SJSA1 (cell line): ENCODE results near the gene CIBAR2. TPM values are rescaled to one million over a fixed set of nuclear protein-coding genes. Genes with fewer than 3 reads are reported as not detected.

Experiments
- DNase-seq, 2 experiments: peaks; one replicate each; pipeline ENCODE4 v3.0.0-alpha.2; 2015 to 2020; ENCODE audit warnings: low spot score in 2 of 2, low read depth in 1 of 2
- H3K27ac ChIP-seq: fragments of 250-450 bp; sonication (Bioruptor Pico); 2 replicates; pipeline ENCODE4 v1.5.1; 2020; ENCODE audit warnings: mild to moderate bottlenecking, moderate library complexity
- H3K27me3 ChIP-seq: fragments of 250-450 bp; sonication (Bioruptor Pico); replicated peaks from 2 replicates; pipeline ENCODE4 v1.5.1; 2020; ENCODE audit warnings: mild to moderate bottlenecking, moderate library complexity
- H3K36me3 ChIP-seq: fragments of 250-450 bp; sonication (Bioruptor Pico); 2 replicates; pipeline ENCODE4 v1.5.1; 2020; ENCODE audit warnings: mild to moderate bottlenecking
- H3K4me1 ChIP-seq: fragments of 250-450 bp; sonication (Bioruptor Pico); replicated peaks from 2 replicates; pipeline ENCODE4 v1.6.1; 2021; ENCODE audit warnings: mild to moderate bottlenecking
- H3K4me3 ChIP-seq: fragments of 250-450 bp; sonication (Bioruptor Pico); 2 replicates; pipeline ENCODE4 v1.5.1; 2020; ENCODE audit warnings: mild to moderate bottlenecking
- H3K9me3 ChIP-seq: fragments of 250-450 bp; sonication (Bioruptor Pico); replicated peaks from 2 replicates; pipeline ENCODE4 v1.5.1; 2020; ENCODE audit warnings: mild to moderate bottlenecking
- total RNA-seq: library from RNA; depleted of rRNA; stranded (reverse); fragments of >200 nt; shearing (Covaris generic); gene quantifications from 2 replicates; pipeline ENCODE4 v1.2.3, GENCODE V29; 2014; rRNA removed

The CIBAR2 gene
- 0.05 TPM in 1 of 2 replicates, not detected in the other for total RNA-seq

- H3K9me3 ChIP-seq: no peaks in the 10 kb centered on the region
- H3K27ac ChIP-seq: no peak within 1 kb of the TSS
- no peak within 1 kb of the TSS for H3K4me3 ChIP-seq
- no peaks in the 10 kb centered on the region for H3K27me3 ChIP-seq
- peaks cover 4% of the 10 kb centered on the region for H3K4me1 ChIP-seq
- no peaks in the 10 kb centered on the region for H3K36me3 ChIP-seq
- DNase-seq: no peak
Measured at GRCh38 chr16:85112364-85112763, at the start of gene CIBAR2. Gene CIBAR2, minus strand, starts transcription at chr16:85112472. Its CDS starts 120 bp downstream, at chr16:85112352.

- H3K27ac ChIP-seq: no peak overlapping the region
- no peak for DNase-seq
- no peaks in the 10 kb centered on the region for H3K36me3 ChIP-seq
- H3K27me3 ChIP-seq: no peaks in the 10 kb centered on the region
- no peaks in the 10 kb centered on the region for H3K9me3 ChIP-seq
- no peak overlapping the region for H3K4me3 ChIP-seq
- H3K4me1 ChIP-seq: peaks cover 27% of the 10 kb centered on the region
Measured at GRCh38 chr16:85159179-85159980, 47.1 kb upstream of the CIBAR2 start.

GRCh38 chr16:85158743-85159178, 46.5 kb upstream of the CIBAR2 start:
- Histone ChIP-seq H3K4me1 (peaks cover 21% of the 10 kb centered on the region), H3K27ac (no peak overlapping the region)
- no peak for DNase-seq

GRCh38 chr16:85157813-85158742, 45.8 kb upstream of the CIBAR2 start:
- H3K4me3 ChIP-seq: no peak overlapping the region
- no peak for DNase-seq
- no peak overlapping the region for H3K27ac ChIP-seq

More at GRCh38 chr16:85158743-85159178, 46.5 kb upstream of the CIBAR2 start:
- Histone ChIP-seq H3K36me3 (no peaks in the 10 kb centered on the region), H3K9me3 (no peaks in the 10 kb centered on the region), H3K4me3 (no peak overlapping the region), H3K27me3 (no peaks in the 10 kb centered on the region)

GRCh38 chr16:85157372-85157771, 45.1 kb upstream of the CIBAR2 start:
- H3K9me3 ChIP-seq: no peaks in the 10 kb centered on the region
- no peak overlapping the region for H3K27ac ChIP-seq
- H3K4me1 ChIP-seq: peaks cover 11% of the 10 kb centered on the region
- no peak for DNase-seq
- no peaks in the 10 kb centered on the region for H3K27me3 ChIP-seq
- H3K4me3 ChIP-seq: no peak overlapping the region
- H3K36me3 ChIP-seq: no peaks in the 10 kb centered on the region

More at GRCh38 chr16:85157813-85158742, 45.8 kb upstream of the CIBAR2 start:
- H3K36me3 ChIP-seq: no peaks in the 10 kb centered on the region
- peaks cover 16% of the 10 kb centered on the region for H3K4me1 ChIP-seq
- no peaks in the 10 kb centered on the region for H3K27me3 ChIP-seq
- H3K9me3 ChIP-seq: no peaks in the 10 kb centered on the region

GRCh38 chr16:85156869-85157268, 44.6 kb upstream of the CIBAR2 start:
- DNase-seq: no peak
- no peak overlapping the region for H3K27ac ChIP-seq
- H3K36me3 ChIP-seq: no peaks in the 10 kb centered on the region
- H3K4me3 ChIP-seq: no peak overlapping the region
- no peaks in the 10 kb centered on the region for H3K27me3 ChIP-seq
- H3K9me3 ChIP-seq: no peaks in the 10 kb centered on the region
- H3K4me1 ChIP-seq: peaks cover 12% of the 10 kb centered on the region

GRCh38 chr16:85156440-85156839, 44.2 kb upstream of the CIBAR2 start:
- no peaks in the 10 kb centered on the region for H3K9me3 ChIP-seq
- DNase-seq: no peak
- H3K27ac ChIP-seq: no peak overlapping the region
- H3K27me3 ChIP-seq: no peaks in the 10 kb centered on the region
- peaks cover 16% of the 10 kb centered on the region for H3K4me1 ChIP-seq
- H3K36me3 ChIP-seq: no peaks in the 10 kb centered on the region
- no peak overlapping the region for H3K4me3 ChIP-seq

- no peak for DNase-seq
- no peaks in the 10 kb centered on the region for H3K36me3 ChIP-seq
- H3K27me3 ChIP-seq: no peaks in the 10 kb centered on the region
- H3K9me3 ChIP-seq: no peaks in the 10 kb centered on the region
- H3K4me1 ChIP-seq: peaks cover 20% of the 10 kb centered on the region
- H3K4me3 ChIP-seq: no peak overlapping the region
- no peak overlapping the region for H3K27ac ChIP-seq
Measured at GRCh38 chr16:85153656-85154091, 41.4 kb upstream of the CIBAR2 start.

GRCh38 chr16:85153046-85153445, 40.8 kb upstream of the CIBAR2 start:
- Histone ChIP-seq H3K9me3 (no peaks in the 10 kb centered on the region), H3K36me3 (no peaks in the 10 kb centered on the region), H3K4me3 (no peak overlapping the region), H3K27me3 (no peaks in the 10 kb centered on the region), H3K27ac (no peak overlapping the region), H3K4me1 (peaks cover 20% of the 10 kb centered on the region)
- DNase-seq: no peak

- no peak for DNase-seq
- H3K9me3 ChIP-seq: no peaks in the 10 kb centered on the region
- H3K27me3 ChIP-seq: no peaks in the 10 kb centered on the region
- H3K4me3 ChIP-seq: no peak overlapping the region
- no peak overlapping the region for H3K27ac ChIP-seq
- H3K4me1 ChIP-seq: peaks cover 20% of the 10 kb centered on the region
- H3K36me3 ChIP-seq: no peaks in the 10 kb centered on the region
Measured at GRCh38 chr16:85152414-85153030, 40.2 kb upstream of the CIBAR2 start.

GRCh38 chr16:85151603-85152413, 39.5 kb upstream of the CIBAR2 start:
- no peaks in the 10 kb centered on the region for H3K27me3 ChIP-seq
- no peak overlapping the region; the same call in 1 of the 2 replicates for H3K27ac ChIP-seq
- H3K9me3 ChIP-seq: no peaks in the 10 kb centered on the region
- H3K4me3 ChIP-seq: no peak overlapping the region
- peaks cover 20% of the 10 kb centered on the region for H3K4me1 ChIP-seq
- peak; percentile 71 to 88 for DNase-seq
- no peaks in the 10 kb centered on the region for H3K36me3 ChIP-seq

- H3K4me3 ChIP-seq: no peak overlapping the region
- H3K4me1 ChIP-seq: peaks cover 20% of the 10 kb centered on the region
- H3K27ac ChIP-seq: no peak overlapping the region; the same call in 1 of the 2 replicates
- no peaks in the 10 kb centered on the region for H3K36me3 ChIP-seq
- DNase-seq: no peak
- H3K9me3 ChIP-seq: no peaks in the 10 kb centered on the region
- H3K27me3 ChIP-seq: no peaks in the 10 kb centered on the region
Measured at GRCh38 chr16:85151079-85151602, 38.9 kb upstream of the CIBAR2 start.
